HG02759 (cell line): ENCODE measurements around the gene CXCR6.
A peak's percentile ranks its signal among the peaks of the same experiment; 100 is the strongest.

Source experiments
- ATAC-seq: cut with Tn5 transposase; IDR thresholded peaks from one replicate; pipeline ENCODE4 v1.9.1; 2021; ENCODE audit warnings: mild to moderate bottlenecking, moderate library complexity; ENCODE audit not compliant: unreplicated experiment

Gene CXCR6

GRCh38 chr3:45921158-45922038, 21.9 kb upstream of the CXCR6 start:
- ATAC-seq: no peak

DNA sequence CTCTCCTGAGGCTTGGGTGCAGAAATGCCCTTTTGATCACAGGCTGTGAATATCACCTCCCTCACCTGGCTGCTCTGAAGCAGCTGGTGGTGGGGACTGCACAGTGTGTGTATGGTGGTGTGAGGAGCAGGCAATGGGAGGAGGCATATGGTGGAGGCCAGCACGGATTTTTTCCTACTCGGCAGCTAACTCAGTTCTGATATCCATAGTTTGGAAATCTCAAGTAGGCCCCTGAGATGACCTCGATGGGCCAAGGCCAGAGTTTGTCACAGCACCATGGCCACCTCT, 21.3 kb upstream of the CXCR6 start:
- no peak for ATAC-seq

DNA sequence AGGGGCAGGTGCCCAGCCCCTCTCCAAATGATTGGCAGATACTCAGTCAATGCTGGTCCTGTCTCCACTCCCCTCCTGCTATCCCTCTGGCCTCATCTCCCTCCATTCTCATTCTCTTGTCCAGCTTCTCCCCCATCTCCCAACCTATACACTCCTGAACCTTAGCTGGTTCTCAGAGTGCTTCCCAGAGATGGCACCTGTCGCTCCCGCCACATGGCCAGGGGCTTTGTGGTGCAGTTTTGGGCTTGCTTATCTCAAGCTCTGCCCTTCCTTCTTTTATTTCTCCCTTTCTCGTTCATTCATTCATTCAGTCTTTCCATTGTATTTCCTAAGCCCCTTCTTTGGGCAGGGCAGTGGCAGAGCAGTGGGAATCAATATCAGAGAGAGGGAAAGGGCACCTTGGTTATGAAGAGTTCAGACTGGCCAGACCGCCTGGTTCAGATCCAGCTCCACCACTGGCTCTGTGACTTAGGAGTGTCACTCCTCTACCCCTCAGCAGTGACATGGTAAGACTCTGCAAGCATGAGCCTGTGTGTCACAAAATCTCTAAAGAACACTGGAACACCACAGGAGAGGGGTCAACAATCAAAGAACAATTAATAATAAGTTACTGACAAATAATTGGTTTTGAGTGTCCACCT, 20.2 kb upstream of the CXCR6 start:
- ATAC-seq: no peak

- ATAC-seq: no peak
Observed at GRCh38 chr3:45923755-45924154, 19.5 kb upstream of the CXCR6 start.

DNA sequence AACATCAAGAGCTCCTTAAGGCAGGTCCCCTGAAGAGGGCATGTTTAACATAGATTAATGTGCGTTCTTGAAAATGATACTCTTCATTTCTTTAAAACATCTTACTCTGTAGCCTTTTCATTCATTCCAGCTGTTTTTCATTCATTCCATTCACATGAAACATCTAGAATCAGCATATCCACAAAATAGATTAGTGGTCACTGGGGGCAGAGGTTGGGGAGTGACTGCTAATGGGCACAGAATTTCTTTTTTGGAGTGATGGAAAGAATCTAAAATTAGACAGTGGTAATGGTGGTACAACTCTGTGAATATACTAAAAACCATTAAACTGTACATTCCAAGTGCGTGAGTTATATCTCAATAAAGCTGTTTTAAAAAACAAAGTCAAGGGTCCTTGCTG, 15.4 kb upstream of the CXCR6 start:
- ATAC-seq: no peak

DNA sequence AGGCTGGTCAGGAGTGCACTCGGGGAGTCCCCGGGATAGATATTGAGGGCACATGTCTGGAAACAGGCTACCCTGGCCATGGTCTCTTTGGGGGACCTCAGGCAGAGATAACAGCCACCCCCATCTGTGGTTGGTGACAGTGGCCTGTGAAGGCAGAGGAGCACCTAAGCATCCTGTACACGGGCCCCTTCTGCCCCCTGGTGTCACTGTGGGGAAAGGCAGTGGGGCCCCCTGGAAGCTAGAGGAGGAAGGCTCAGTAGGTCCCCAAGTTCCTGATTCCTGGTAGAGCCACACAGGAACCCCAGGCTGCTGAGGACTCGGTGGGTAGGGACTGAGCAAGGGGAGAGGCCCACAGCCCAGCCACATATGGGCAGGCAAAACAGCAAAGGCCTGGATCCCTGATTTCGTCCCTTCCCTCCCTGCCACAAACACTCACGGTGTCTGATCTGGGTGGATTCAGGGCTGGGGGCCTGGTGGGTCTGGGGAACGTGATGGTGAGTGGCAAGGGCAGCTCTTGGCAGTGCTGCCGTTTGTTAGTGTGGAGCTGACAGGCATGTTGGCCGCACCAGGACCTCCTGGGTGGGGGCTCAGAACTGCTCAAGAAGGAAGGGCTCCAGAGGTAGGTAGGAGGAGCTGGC, 14.1 kb upstream of the CXCR6 start:
- no peak for ATAC-seq

GRCh38 chr3:45931496-45931895, 11.8 kb upstream of the CXCR6 start:
- no peak for ATAC-seq

DNA sequence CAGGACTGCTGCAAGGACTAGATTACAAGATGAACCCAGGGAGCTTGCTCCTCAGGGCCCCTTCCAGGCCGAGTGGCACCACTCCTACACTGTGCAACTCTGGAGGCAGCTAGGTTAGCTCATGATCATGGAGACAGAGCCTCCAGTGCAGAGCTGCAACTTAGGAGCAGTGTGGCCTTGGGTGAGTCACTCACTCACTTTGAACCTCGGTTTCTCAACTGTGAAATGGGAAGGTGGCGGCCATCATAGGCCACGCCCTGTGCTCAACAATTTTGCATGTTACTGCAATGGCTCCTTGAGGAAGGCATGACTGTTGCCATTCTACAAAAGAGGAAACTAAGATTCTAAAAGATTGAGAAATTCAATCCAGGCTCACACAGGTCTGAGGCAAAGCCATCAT, 11.2 kb upstream of the CXCR6 start:
- no peak for ATAC-seq

GRCh38 chr3:45933591-45933990, 9.7 kb upstream of the CXCR6 start:
- ATAC-seq: no peak

DNA sequence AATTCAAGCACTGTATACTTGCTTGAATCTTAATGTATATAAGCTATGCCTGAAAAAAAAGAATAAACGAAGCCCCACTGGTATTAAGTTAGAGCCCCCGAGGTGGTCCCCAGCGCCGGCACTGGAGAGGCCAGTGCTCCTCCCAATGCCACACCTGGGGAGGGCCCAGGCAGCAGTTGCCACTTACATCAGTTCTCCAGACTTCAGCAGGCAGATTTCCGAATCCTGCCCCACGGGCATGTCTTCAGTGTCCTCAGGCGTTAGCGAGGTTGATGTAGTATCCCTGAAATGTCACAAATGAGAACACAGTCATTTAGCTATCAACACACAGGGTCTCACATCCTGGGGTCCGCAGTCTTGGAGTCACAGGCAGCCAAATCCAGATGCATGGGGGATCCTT, 7.0 kb upstream of the CXCR6 start:
- no peak for ATAC-seq

- ATAC-seq: no peak
Observed at GRCh38 chr3:45937206-45938042, 5.8 kb upstream of the CXCR6 start.

GRCh38 chr3:45938043-45938435, 5.2 kb upstream of the CXCR6 start:
- no peak for ATAC-seq

DNA sequence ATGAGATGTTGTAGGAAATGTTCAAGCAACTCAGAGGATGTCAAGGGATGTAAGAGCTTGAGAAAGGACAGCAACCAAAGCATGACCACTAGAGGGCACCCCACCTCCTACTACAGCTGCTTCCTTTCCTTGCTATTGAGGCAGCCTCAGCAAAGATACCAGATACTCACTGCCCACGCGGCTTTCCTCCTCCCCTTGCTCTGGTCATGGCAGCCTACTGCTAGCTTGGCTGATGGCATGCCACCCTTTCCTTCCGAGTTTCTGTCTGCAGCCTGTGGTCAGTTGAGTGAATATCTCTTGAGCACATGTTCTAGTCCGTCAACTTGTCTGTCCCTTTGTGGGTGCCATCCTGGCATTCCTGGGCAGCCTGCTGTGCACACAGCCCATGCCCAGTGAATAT, 4.4 kb upstream of the CXCR6 start:
- ATAC-seq: peak; percentile 50

GRCh38 chr3:45939341-45939771, 3.9 kb upstream of the CXCR6 start:
- ATAC-seq: no peak

- ATAC-seq: no peak
Observed at GRCh38 chr3:45940004-45940780, 3.1 kb upstream of the CXCR6 start.

DNA sequence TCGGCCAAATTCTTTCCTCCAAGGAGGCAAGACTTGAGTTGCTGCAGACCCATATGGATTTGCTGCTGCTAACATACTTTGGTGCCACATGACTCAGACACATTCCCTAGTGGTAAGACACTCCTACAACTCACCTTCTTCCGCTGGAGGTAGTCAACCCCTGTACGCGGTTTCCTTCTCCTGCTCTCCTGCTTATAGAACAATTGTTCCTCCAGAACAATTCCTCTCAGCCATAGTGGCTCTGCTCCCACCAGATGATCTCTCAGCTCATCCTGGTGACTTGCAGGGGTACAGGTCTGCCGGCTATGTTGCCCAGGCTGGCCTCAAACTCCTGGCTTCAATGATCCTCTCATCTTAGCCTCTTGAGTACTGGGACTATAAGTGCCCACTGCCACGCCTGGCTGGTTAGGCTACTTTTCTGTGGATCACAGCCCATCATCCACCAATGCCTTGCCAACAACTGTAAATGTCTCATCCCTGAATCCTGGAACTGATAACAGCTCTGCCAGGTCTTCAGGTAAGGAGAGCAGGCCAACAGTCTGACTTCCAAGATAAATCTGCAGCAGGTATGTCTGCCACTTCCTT, 2.4 kb upstream of the CXCR6 start:
- ATAC-seq: no peak

DNA sequence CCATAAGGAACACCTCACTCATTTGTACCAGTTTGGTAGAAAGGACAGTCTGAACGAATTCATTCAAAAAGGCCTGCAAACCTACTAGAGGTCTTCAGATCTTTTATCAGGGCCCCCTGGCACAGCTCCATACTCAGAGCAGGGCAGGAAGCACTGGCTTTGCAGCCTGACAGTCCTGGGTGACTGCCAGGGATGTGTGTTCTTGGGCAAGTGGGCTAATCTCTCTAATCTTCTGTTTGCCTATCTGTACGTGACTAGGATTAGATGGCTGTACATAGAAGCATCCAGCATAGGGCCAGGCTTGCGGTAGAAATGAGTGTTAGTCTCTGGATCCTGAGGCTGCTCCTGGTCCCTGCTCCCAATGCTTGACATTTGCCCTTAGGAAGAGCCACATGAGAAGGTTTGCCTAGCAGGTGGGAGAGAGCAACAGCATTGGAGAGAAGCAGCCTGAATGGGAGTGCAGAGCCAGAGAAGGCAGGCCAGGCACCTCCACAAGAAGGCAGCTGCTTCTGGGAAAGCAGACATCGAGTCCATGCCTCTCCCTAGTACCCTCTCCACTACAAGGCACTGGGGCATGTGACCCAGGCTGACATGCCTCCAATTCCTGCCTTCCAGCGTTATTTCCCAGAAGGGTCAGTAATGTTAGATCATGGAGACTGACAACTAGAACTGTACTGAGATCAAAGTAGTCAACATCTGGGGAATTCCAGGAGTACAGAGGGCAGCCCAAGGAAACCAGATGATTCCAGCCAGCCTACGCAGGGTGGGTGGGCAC, 1.0 kb upstream of the CXCR6 start:
- no peak for ATAC-seq

- ATAC-seq: no peak
Observed at GRCh38 chr3:45944830-45945620, 1.8 kb downstream of the CXCR6 start.

GRCh38 chr3:45946307-45946706, 3.0 kb downstream of the CXCR6 start:
- no peak for ATAC-seq
